HG02759 (cell line): ENCODE measurements around the gene TCF23.
A peak's percentile ranks its signal among the peaks of the same experiment; 100 is the strongest.

ENCODE experiments used
- ATAC-seq: cut with Tn5 transposase; IDR thresholded peaks from one replicate; pipeline ENCODE4 v1.9.1; 2021; ENCODE audit warnings: mild to moderate bottlenecking, moderate library complexity; ENCODE audit not compliant: unreplicated experiment

The TCF23 gene

DNA sequence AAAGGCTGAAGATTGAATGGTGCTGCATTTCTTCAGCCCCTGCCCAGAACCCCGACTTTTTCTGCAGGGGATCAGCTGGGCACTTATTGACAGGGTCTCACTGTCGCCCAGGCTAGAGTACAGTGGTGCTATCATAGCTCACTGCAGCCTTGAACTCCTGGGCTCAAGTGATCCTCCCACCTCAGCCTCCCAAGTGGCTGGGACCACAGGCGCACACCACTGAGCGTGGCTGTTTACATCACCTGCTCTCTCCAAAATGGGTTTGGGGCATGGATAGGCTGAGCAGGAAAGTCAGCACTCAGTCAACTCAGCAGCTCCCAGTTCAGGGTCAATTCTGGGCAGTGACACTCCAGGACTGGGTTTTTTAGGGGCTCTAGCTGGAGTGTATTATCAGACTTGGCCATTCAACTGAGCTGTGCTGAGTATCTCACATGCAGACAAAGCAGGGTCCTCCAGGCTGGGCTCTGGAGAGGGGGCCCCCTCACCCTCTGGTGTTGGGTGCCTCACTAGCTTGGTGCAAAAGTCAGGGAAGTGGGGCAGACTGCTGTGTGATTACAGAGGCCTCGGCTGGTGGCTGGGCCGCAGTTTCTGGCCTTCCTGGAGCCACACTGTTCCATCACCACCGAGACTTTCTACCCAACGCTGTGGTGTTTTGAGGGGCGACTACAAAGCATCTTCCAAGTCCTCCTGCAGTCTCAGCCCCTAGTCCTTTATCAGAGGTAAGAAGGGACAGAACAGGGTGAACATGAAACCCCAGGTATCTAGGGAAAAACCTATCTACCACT is 20.7 kb upstream of the TCF23 start:
- ATAC-seq, result no peak

DNA sequence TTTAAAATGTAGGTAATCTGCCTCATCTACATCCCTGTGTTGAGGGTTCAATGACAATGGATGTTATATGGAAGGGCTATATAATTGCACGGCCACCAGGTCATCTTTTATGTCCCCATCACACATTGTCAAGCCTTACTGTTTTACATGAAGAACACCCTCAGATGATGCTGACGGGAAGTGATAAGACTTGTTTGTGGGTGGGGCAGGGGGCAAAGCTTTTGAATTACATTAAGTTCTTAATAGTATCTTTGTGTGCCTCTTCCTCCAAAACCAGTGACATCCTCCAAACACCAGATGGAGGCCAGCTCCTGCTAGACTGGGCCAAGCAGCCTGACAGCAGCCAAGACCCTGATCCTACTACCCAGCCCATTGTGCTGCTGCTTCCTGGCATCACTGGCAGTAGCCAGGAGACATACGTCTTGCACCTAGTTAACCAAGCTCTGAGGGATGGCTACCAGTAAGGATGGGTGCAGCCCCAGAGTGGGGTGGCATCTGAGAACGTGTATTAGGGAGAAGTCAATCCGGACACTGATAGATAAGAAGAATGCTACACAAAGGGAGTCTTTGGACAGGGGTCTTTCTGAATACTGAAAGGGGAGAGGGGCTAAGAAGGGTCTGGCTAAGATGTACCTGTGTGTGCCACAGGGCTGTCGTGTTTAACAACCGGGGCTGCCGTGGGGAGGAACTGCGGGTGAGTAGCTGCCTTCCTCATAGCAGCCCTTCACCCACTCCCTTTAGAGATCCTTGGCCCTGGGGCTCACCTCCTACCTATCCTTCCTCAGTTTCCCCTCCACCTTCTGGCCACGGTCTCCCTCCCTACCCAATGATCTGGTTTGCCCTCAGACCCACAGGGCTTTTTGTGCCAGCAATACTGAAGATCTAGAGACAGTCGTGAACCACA is 19.9 kb upstream of the TCF23 start:
- ATAC-seq, result no peak

DNA sequence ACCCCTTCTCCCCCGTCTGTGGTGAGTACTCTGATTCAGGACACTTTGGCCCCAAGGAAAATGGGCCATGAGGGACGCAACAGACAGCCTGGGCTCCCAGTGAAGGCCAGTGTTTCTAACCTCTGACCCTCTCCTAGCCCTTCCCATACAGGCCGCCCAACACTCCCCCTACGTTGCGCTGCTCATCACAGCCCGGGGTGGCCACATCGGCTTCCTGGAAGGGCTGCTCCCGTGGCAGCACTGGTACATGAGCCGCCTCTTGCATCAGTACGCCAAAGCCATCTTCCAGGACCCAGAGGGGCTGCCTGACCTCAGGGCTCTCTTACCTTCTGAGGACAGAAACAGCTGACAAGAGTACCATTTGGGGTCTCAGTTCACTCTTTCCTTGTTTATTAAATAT is 18.4 kb upstream of the TCF23 start:
- no peak for ATAC-seq

DNA sequence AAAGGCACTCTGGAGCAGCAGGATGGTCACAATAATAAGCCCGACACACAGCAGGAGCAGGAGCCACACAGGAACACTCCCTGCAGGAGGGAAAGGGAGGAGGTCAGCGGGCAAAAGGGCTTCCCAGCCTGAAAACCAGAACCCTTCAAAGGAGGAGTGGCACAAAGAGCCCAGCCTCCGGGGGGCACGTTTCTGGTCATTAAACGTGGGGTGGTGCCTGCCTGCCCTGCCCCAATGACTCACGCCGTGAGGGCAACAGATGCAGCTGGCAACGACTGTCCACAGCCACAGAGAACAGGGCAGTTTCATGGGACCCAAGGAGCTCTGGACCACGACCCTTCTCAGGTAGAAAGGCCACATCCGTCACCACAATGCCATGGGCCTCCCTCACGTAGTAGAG is 17.4 kb upstream of the TCF23 start:
- ATAC-seq, result no peak

DNA sequence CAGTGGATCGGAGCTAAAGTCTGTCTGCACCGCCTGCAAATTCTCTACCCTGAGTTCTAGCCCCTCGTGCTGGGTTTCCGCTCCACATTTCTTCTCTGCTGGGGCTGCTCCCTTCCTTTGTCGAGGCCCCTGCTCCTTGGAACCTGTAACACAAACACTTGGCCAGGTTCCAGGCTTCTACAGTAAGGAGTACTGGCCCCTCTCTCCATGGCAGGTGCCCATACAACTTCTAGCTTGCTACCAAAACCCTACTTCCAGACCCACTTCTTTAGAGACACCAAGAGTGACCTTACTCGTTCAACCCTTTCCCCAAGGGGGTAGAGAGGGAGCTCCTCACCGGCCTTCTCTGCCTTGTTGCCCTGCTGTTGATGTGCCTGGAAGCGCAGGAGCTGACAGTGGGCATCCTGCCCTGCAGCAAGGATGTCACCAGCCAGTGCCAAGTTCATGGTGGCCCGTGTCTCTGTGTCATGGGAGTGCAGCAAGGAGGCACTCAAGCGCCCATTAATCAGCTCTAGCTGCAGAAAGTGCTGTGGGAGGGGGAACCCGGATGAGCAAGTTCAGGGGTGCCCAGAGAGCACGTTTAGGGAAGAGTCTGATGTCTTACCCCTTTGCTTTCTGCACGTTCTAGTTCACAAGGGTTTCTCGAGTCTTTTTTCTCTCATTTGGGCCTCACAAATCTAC is 15.5 kb upstream of the TCF23 start:
- no peak for ATAC-seq

DNA sequence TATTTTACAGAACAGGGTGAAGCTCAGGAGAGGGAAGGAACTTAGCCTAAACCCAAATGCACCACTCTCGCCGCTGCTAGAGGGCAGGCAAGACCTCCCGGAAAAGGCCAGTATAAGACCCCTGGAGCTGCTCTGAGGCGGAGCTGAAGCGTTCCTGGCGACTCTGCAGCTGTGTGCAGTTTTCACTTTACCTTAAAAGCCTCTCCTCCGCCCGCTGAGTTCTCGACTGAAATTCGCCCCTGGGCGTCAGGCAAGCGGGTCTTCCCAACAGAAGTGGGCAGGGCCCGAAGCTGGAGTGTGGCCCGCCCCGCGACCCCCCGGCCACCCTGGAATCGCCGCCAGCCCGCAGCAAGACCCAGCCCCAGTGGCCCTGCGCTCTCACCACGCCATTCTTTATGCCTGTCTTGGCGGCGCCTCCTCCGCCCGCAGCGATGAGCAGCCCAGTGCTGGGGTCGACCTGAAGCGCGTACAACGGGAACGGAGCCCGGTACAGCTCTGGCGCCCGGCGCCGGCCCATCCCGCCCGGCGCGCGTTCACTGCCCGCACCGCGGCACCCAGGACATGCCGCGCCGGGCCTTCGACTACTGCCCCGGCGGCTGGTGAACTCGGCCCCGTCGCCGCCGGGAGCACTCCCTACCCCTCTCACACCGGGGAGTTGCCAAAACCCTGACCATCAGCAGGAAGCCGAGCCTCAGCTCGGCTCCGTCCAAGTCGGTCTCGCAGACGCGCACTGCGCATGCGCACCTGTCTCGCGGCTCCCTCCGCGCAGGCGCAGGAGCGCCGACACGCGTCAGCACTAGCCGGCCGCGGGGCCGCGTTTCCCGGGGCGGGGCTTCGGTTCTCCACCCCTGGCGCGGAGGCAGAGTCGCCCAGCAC is 14.7 kb upstream of the TCF23 start, which contains the start of gene PREB:
Gene PREB (minus strand): TSS at position 732 of the 876 bp plus-strand sequence. CDS start 215 bp downstream, at position 517.
- peak; percentile 89 for ATAC-seq

DNA sequence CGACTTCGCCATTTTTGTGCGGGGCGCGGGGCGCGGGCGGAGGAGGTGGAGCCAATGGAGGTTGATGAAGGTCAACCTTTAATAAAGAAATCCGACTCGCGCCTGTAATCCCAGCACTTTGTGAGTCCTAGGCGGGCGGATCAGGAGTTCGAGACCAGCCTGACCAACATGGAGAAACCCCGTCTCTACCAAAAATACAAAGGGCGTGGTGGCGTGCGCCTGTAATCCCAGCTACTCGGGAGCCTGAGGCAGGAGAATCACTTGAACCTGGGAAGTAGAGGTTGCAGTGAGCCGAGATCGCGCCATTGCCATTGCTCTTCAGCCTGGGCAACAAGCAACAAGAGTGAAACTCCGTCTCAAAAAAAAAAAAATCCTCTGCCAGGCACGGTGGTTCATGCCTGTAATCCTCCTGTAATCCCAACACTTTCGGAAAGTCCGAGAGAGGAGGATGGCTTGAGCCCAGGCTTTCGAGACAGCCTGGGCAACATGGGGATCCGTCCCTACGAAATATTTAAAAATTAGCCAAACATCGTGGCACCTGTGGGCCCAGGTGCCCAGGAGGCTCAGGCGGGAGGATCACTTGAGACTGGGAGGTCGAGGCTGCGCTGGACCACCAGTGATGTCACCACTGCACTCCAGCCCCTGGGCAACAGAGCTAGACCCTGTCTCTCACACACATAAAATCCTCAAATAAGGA is 13.9 kb upstream of the TCF23 start:
- no peak for ATAC-seq

DNA sequence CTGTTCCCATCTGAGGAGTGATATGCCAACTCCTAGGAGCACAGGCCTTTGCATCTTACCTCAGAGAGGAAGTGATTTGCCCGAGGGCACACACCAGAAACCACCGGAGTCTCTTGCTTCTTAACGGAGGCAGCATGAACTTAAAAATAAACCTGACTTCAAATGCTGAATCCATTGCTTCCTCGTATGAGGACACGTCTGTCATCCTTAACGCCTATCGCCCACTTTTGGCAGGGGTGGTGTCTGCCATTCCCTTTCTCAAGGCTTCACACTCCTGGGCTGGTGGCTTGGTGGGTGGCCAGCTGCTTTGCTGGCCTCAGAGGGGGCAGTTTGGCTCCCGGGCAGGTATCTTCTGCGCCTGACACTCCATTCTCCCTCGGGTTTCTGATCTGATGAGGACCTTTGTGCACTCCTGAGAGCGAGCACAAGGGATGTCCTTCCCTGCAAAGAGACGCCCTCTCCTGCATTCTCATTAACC is 13.3 kb upstream of the TCF23 start:
- ATAC-seq, result no peak

DNA sequence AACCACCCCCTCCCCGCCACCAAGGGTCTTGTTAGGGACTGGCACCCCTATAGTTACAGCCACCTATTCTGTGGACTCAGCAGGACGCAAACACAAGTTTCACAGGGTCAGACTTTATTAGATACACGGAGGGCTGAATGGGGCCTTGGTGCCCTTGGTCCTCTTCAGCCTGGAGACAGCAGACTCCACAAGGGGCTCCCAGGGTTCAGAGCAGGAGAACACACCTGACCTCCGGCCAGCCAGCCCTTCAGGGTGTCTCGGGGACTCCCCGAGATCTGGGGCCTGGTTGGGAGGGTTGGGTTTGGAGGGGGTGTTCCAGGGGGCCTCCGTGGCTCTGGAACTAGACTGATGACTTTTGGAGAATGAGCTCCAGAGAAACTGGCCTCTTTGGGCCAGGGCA is 12.1 kb upstream of the TCF23 start:
- no peak for ATAC-seq

DNA sequence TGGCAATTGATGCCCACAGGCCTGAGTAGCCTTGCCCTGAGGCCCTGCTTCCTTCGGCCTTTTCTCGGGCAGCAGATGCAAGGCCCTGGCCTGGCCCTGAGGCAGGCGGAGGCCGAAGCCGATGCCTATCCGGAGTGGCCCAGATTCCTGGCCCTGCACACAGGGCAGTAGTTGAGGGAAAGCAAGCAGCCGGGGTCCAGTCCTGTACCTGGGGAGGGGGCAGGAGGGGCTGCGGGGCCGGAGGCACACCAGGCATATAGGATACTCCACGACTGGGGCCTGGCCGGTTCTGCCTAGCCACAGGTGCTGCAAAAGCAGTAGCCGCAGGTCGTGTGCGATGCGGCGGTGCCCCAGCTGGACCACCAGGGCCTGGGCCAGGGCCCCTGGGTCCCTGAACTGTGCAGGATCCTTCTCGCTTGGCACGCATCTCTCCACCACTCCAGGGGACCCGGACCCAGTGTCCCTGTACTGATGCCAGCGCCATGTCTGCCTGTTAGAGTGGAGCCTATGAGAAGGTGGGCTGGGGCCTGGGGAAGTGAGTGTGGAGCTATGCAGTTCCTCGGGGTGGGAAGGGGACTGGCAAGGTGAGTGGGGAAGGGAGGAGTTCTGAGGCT is 11.4 kb upstream of the TCF23 start:
- ATAC-seq, result no peak

DNA sequence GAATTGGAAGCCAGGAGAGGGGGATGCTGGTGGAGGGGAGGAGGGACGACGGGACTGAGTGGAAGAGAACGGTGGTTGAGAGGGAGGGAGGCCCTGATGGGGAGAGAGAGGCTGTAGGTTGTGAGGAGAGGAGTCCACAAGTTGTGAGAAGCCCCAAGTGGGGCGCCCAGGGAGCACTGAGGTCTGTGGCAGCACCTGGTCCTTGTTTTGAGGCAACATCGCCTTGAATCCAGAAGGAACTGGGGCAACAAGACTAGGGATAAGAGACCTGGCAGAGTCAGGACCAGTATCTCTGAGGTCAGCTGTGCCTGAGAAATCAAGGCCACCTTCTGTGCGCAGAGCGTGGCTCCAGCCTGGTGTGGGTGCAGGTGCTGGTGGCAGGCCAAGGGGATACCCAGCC is 10.7 kb upstream of the TCF23 start:
- no peak for ATAC-seq

DNA sequence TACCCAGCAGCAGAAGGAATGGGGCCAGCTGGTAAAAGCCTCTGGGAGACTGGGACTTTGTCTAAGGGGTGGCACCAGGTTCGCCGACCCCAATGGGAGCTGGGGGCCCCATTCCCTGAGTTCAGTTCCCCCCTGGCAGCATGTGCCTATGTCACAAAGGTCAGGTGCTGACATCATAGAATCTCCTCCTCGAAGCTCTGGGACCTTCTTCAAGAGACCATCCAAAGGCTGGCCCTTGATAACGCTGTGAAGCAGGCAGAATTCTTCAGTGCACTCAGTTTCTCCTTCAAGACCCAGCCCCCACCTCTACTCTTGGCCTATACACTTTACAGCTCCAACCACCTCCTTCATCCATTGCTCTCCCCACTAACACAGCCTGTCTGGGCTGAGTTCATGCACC is 9.5 kb upstream of the TCF23 start, which contains the start of gene PRR30:
Gene PRR30 (minus strand): TSS at position 101 of the 400 bp plus-strand sequence. CDS start 1,081 bp downstream, outside the sequence.
- no peak for ATAC-seq

DNA sequence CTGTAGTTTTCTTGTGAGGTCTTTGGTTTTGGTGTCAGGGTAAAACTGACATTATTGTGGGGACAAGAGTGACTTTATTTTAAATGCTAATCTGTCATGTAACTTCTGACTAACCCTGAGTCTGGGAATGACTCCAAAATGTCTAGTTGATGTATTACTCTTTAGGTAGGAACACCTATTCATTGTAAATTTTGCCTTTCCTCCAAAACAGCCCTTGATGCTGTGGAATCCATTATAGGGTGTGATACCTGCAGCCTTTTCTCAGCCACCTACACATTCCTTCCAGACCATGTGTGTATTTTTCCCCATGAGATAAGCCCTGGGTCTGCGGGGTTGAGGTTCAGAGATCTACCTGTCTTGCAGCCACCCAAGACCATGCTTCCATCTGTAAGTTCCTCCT is 5.5 kb upstream of the TCF23 start:
- ATAC-seq, result no peak

DNA sequence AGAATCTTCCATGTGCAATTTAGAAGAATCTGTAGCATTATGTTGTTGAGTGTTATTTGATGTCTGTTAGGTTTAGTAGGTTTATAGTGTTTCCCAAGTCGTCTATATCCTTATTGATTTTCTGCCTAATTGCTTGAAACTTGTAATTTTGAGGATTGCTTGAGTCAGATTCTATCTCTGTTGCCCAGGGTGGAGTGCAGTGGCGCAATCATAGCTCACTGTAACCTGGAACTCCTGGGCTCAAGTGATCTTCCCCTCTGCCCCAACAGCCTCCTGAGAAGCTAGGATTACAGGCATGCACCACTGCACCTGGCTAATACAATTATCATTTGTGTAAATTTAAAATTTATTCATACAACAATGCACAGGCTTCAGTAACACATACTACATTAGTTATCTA is 3.1 kb upstream of the TCF23 start:
- ATAC-seq, result no peak

DNA sequence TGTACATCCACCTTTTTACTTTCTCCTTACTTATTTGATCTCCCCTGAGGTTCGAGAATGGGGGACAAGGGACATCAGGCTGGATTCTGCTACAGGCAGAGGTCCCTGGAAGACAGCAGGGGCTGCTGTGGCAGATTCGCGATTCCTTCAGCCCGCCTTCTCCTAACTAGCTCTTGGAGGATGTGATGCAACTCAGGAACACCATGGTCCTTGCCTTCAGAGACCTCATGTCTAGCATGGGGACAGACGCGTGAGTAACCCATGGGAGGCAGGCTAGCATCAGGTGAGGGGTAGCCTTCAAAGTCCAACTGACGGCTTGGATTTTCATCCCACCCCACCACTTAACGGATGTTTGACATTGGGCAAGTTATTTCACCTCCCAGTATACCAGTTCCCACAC is 869 bp upstream of the TCF23 start:
- ATAC-seq, result no peak

DNA sequence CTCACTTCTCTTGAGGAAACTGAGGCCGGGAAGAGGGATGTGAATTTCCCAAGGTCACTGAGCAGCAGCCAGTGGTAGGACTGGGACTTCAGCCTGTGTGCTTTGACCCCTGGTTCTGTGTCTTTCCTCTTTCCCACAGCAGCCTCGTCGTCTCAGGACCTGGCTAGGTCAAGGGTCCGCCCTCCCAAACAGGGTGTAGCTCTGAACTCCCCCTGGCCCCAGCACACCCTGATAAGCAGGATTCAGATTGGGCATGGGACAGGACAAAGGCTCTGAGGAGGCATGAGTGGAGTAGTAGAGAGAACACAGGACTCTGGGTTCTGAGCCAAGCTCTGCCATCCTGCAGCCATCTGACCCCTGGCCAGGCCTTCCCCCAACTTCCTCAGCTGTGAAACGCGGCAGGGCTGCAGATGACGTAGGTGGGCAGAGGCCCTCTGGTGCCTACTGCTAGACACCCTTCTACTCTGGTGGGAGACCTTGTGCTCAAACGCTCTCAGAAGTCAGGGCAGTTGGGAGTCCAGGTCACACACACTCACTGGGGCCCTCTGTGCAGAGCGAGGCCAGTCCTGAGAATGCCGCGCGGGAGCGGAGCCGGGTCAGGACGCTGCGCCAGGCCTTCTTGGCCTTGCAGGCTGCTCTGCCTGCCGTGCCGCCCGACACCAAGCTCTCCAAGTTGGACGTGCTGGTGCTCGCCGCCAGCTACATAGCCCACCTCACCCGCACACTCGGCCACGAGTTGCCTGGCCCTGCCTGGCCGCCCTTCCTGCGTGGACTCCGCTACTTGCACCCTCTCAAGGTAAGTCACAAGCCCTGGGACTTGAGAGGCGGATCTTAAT is 984 bp downstream of the TCF23 start:
- no peak for ATAC-seq

DNA sequence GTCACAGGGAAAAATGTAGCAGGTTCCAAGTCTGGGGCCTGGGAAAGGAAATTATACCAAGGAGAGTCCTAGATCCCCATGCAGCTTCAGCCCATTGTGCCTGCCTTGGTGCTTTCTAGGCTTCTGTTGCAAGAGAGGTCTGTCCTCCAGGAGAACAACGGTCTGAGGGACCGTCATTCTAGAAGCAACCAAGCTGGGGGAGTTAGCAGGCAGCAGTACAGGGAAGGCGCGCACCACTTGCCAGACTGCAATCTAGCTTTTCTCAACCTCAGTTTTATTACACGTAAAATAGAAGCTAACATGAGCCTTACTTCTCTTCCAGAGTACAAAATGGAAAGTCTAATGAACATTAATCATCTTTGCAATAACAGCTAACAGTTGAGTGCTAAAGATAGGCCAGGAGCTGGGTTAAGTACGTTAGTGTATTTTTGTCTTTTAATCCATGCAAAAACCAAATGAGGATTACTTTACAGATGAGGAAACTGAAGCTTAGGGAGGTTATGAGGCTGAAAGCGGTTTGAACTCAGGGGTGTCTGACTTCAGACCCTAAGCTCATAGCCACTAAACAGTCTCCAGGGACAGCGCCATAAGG is 1.9 kb downstream of the TCF23 start:
- no peak for ATAC-seq
